NCI-H2029 (cell line): ENCODE data around the gene PLXNB3.
"Not testable (repeated sequence)": the region's sequence is repeated elsewhere in the genome, so short reads cannot be mapped to it uniquely, and the experiment has no call there.

Experiments used
- DNase-seq: peaks from one replicate; lab custom pipeline; 2025; lab: John Stamatoyannopoulos, UW

Gene PLXNB3

GRCh38 chrX:153816831-153817690 is 53.0 kb downstream of the PLXNB3 start:
- DNase-seq: no peak

GRCh38 chrX:153818064-153818463 is 54.0 kb downstream of the PLXNB3 start:
- DNase-seq: not testable (repeated sequence)

GRCh38 chrX:153818571-153819383 is 54.7 kb downstream of the PLXNB3 start:
- DNase-seq: no peak

GRCh38 chrX:153819384-153820040 is 55.5 kb downstream of the PLXNB3 start:
- DNase-seq: no peak

GRCh38 chrX:153820601-153821000 is 56.6 kb downstream of the PLXNB3 start:
- no peak for DNase-seq

GRCh38 chrX:153821066-153821465 is 57.0 kb downstream of the PLXNB3 start:
- no peak for DNase-seq

GRCh38 chrX:153824348-153824747 is 60.3 kb downstream of the PLXNB3 start:
- DNase-seq: no peak

GRCh38 chrX:153825042-153825441 is 61.0 kb downstream of the PLXNB3 start:
- DNase-seq: no peak
